ENCODE measurements around the gene FBXL17.
A peak's percentile ranks its signal among the peaks of the same experiment; 100 is the strongest.

The FBXL17 gene

GRCh38 chr5:108024986-108025385 lies 356.9 kb downstream of the FBXL17 start:
- H3K4me3 ChIP-seq (ENCODE audit: control insufficient read depth, low read depth, low read length), result no peak overlapping the region
- DNase-seq (ENCODE audit: low read depth), result no peak
- no peak for TF ChIP-seq CTCF (IDR thresholded peaks at IDR 0.05; ENCODE audit: control insufficient read depth, insufficient read depth, low read depth, low read length, missing control alignments)

- no peak for TF ChIP-seq CTCF (IDR thresholded peaks at IDR 0.05; ENCODE audit: control insufficient read depth, insufficient read depth, low read depth, low read length, missing control alignments)
- no peak for DNase-seq (ENCODE audit: low read depth)
Measured at GRCh38 chr5:108016101-108016500, 365.8 kb downstream of the FBXL17 start.

GRCh38 chr5:108006791-108007190 lies 375.1 kb downstream of the FBXL17 start:
- no peak overlapping the region for H3K4me3 ChIP-seq (ENCODE audit: control insufficient read depth, low read depth, low read length)
- DNase-seq (ENCODE audit: low read depth), result no peak
- TF ChIP-seq CTCF (IDR thresholded peaks at IDR 0.05; ENCODE audit: control insufficient read depth, insufficient read depth, low read depth, low read length, missing control alignments), result no peak

More at GRCh38 chr5:108016101-108016500, 365.8 kb downstream of the FBXL17 start:
- no peak overlapping the region for H3K4me3 ChIP-seq (ENCODE audit: control insufficient read depth, low read depth, low read length)

- no peak for TF ChIP-seq CTCF (IDR thresholded peaks at IDR 0.05; ENCODE audit: control insufficient read depth, insufficient read depth, low read depth, low read length, missing control alignments)
- DNase-seq (ENCODE audit: low read depth), result peak; percentile 4
- H3K4me3 ChIP-seq (ENCODE audit: control insufficient read depth, low read depth, low read length), result no peak overlapping the region
Measured at GRCh38 chr5:108003178-108003577, 378.7 kb downstream of the FBXL17 start.

- DNase-seq (ENCODE audit: low read depth), result no peak
- no peak for TF ChIP-seq CTCF (IDR thresholded peaks at IDR 0.05; ENCODE audit: control insufficient read depth, insufficient read depth, low read depth, low read length, missing control alignments)
- H3K4me3 ChIP-seq (ENCODE audit: control insufficient read depth, low read depth, low read length), result no peak overlapping the region
Measured at GRCh38 chr5:108001222-108001621, 380.7 kb downstream of the FBXL17 start.

- TF ChIP-seq CTCF (IDR thresholded peaks at IDR 0.05; ENCODE audit: control insufficient read depth, insufficient read depth, low read depth, low read length, missing control alignments), result no peak
- H3K4me3 ChIP-seq (ENCODE audit: control insufficient read depth, low read depth, low read length), result no peak overlapping the region
- no peak for DNase-seq (ENCODE audit: low read depth)
Measured at GRCh38 chr5:107997338-107997980, 384.4 kb downstream of the FBXL17 start.

All from AG09309 (cell line).